HG03060 (cell line): Measurements from ENCODE around the gene STYXL2.

Experiments
- ATAC-seq: cut with Tn5 transposase; IDR thresholded peaks from one replicate; pipeline ENCODE4 v1.9.1; 2021; ENCODE audit warnings: low read depth, moderate number of reproducible peaks; ENCODE audit not compliant: unreplicated experiment

Gene STYXL2

GRCh38 chr1:167105271-167106118, 11.6 kb downstream of the STYXL2 start:
- ATAC-seq: no peak

GRCh38 chr1:167106119-167106461, 12.2 kb downstream of the STYXL2 start:
- no peak for ATAC-seq

GRCh38 chr1:167107456-167107855, 13.6 kb downstream of the STYXL2 start:
- ATAC-seq: no peak

- ATAC-seq: no peak
Measured at GRCh38 chr1:167109125-167109524, 15.2 kb downstream of the STYXL2 start.

- ATAC-seq: no peak
Measured at GRCh38 chr1:167110586-167110985, 16.7 kb downstream of the STYXL2 start.

- no peak for ATAC-seq
Measured at GRCh38 chr1:167111868-167112709, 18.2 kb downstream of the STYXL2 start.

- ATAC-seq: no peak
Measured at GRCh38 chr1:167114725-167115124, 20.9 kb downstream of the STYXL2 start.

- ATAC-seq: no peak
Measured at GRCh38 chr1:167115655-167116054, 21.8 kb downstream of the STYXL2 start.

- ATAC-seq: no peak
Measured at GRCh38 chr1:167116174-167116573, 22.3 kb downstream of the STYXL2 start.

- no peak for ATAC-seq
Measured at GRCh38 chr1:167117225-167117624, 23.4 kb downstream of the STYXL2 start.

GRCh38 chr1:167118188-167118587, 24.3 kb downstream of the STYXL2 start:
- ATAC-seq: no peak

GRCh38 chr1:167119696-167120095, 25.8 kb downstream of the STYXL2 start:
- ATAC-seq: no peak

GRCh38 chr1:167120899-167121298, 27.0 kb downstream of the STYXL2 start:
- no peak for ATAC-seq

GRCh38 chr1:167121375-167122120, 27.7 kb downstream of the STYXL2 start:
- no peak for ATAC-seq

GRCh38 chr1:167122121-167122480, 28.2 kb downstream of the STYXL2 start:
- ATAC-seq: no peak

- ATAC-seq: no peak
Measured at GRCh38 chr1:167122568-167122967, 28.7 kb downstream of the STYXL2 start.

- no peak for ATAC-seq
Measured at GRCh38 chr1:167126317-167126716, 32.4 kb downstream of the STYXL2 start.

- ATAC-seq: no peak
Measured at GRCh38 chr1:167126811-167127210, 32.9 kb downstream of the STYXL2 start.

- ATAC-seq: no peak
Measured at GRCh38 chr1:167127236-167127635, 33.4 kb downstream of the STYXL2 start.

- ATAC-seq: no peak
Measured at GRCh38 chr1:167127661-167128060, 33.8 kb downstream of the STYXL2 start.
